Activated T-helper 1 cell treated with Interleukin-2 at 50 U/mL for 16 hours (primary cell): ENCODE data around the gene COX7C.

Experiments
- DNase-seq: peaks from one replicate; pipeline ENCODE4 v3.0.0-alpha.2; 2020; ENCODE audit warnings: low read depth

COX7C gene

GRCh38 chr5:86664173-86664572, 46.4 kb downstream of the COX7C start:
- DNase-seq = no peak

- no peak for DNase-seq
Observed at GRCh38 chr5:86665984-86666760, 48.4 kb downstream of the COX7C start.

DNA sequence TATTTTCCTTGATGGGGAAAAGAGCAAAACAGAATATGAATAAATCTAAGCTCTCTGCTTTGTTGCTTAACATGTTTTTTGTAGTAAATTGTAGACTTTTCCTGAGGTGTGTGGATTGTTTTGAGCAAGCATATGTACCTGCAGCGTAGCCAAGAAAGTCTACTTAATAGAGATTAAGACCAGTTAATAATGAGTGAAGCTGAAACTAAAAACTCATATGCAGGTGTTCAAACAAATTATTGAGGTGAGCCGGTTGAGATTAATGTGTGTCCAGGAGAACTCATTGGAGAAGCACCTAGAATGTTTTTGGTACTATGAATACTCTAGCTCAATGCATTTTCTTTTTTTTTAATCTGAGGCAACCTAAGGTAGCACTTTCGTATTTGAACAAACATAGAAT, 49.2 kb downstream of the COX7C start:
- DNase-seq = no peak
